Activated CD8-positive, alpha-beta memory T cell treated with anti-CD3 and anti-CD28 coated beads, Interleukin-2, amount 10 ng/mL, durations not matched to agents 7 days and 5 days (primary cell): ENCODE measurements around the gene INTU. TPM values are rescaled to one million over a fixed set of nuclear protein-coding genes. Genes with fewer than 3 reads are reported as not detected.

Experiments
- ATAC-seq: fragments of 150-1000 bp; cut with Tn5 transposase; one replicate; pipeline ENCODE4 v1.10.0; 2021; ENCODE audit warnings: moderate library complexity
- CTCF ChIA-PET: fragments of 350-600 bp; sonication (Branson Sonifier 250); formaldehyde crosslinking; loops from one replicate; lab custom pipeline; 2021; ENCODE audit warnings: antibody characterized with exemption; lab: Charles Lee
- DNase-seq: peaks from one replicate; pipeline ENCODE4 v3.0.0-alpha.2; 2020
- H3K27ac Mint-ChIP-seq: one replicate; pipeline ENCODE4 v1.8.0; 2021; ENCODE audit warnings: mild to moderate bottlenecking, mixed read lengths
- H3K27me3 Mint-ChIP-seq: one replicate; pipeline ENCODE4 v1.8.0; 2021; ENCODE audit warnings: mixed read lengths
- H3K36me3 Mint-ChIP-seq: one replicate; pipeline ENCODE4 v1.8.0; 2021; ENCODE audit warnings: mild to moderate bottlenecking, mixed read lengths
- H3K4me1 Mint-ChIP-seq: one replicate; pipeline ENCODE4 v1.8.0; 2021; ENCODE audit warnings: mixed read lengths
- H3K4me3 Mint-ChIP-seq: one replicate; pipeline ENCODE4 v1.8.0; 2021; ENCODE audit warnings: mild to moderate bottlenecking, moderate library complexity, mixed read lengths
- H3K9me3 Mint-ChIP-seq: one replicate; pipeline ENCODE4 v1.8.0; 2022; ENCODE audit warnings: low read depth, mixed read lengths
- total RNA-seq, 2 experiments: library from RNA; stranded (reverse); gene quantifications; one replicate each; pipeline ENCODE4 v1.2.3, GENCODE V29; 2021

The INTU gene
- total RNA-seq, 2 experiments from 2014 or later, result 0.03 to 0.12 TPM

DNA sequence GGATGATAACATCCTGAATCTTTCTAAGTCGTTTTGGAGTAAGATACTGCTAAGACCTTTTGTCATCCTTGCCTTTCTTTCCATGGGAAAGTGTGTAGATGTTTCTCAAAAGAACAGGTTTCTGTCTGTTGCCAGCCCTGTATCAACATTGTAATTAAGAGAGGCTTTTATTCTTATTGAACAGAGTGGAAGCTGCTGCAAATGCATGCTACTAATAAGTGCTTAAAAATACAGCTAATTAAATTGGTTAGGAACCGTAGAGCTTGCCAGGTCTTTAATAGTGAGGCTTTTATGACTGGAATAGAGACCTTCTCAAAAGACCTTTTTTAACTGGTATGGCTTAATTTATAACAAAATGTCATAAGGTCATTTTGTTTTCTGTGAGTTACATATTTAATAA is 34.4 kb downstream of the INTU start:
- H3K27ac Mint-ChIP-seq, result no peak overlapping the region
- no peaks in the 10 kb centered on the region for H3K36me3 Mint-ChIP-seq
- H3K4me1 Mint-ChIP-seq, result no peaks in the 10 kb centered on the region
- H3K27me3 Mint-ChIP-seq, result no peaks in the 10 kb centered on the region
- DNase-seq, result no peak
- ATAC-seq, result no peak
- CTCF ChIA-PET, result no interaction called here
- H3K9me3 Mint-ChIP-seq, result no peaks in the 10 kb centered on the region
- no peak overlapping the region for H3K4me3 Mint-ChIP-seq

DNA sequence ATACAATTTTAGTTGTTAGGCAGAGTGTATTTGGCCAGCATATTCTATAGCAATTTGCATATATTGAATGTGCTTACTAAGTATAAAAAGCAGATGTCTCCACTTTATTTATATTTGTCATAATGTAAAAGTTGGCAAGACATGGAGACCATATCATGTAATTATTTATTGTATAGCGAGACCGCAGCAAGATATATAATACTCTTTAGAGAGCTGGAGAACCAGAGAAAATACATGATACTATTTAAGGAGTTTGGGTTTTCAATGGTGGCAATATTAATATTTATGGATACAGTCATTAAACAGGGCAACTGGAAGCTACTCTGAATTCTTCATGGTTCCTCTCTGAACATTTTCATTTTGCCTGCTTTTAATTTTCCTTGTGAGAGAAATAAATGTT is 35.0 kb downstream of the INTU start:
- ATAC-seq (no peak), DNase-seq (no peak)
- H3K27ac Mint-ChIP-seq, result no peak overlapping the region
- H3K36me3 Mint-ChIP-seq, result no peaks in the 10 kb centered on the region
- H3K27me3 Mint-ChIP-seq, result no peaks in the 10 kb centered on the region
- H3K4me1 Mint-ChIP-seq, result no peaks in the 10 kb centered on the region
- CTCF ChIA-PET, result no interaction called here
- H3K4me3 Mint-ChIP-seq, result no peak overlapping the region
- no peaks in the 10 kb centered on the region for H3K9me3 Mint-ChIP-seq

DNA sequence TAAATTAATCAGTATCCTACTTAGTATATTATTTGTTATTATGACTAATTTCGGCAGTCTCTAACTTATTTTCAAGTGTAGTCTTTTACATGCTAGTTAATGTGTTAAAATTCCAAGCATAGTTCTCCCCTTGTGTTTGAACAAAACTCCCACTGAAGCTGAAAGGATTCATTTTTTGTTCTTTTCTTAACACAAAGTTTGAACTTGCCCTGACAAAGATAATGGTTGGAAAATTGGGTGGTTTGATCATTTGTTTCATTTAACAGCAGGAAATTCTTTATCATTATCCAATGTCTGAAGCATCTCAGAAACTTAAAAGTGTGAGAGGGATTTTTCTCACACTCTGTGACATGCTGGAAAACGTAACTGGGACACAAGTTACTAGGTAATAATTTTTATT is 36.0 kb downstream of the INTU start:
- no peak overlapping the region for H3K4me3 Mint-ChIP-seq
- no peaks in the 10 kb centered on the region for H3K9me3 Mint-ChIP-seq
- H3K4me1 Mint-ChIP-seq, result no peaks in the 10 kb centered on the region
- H3K36me3 Mint-ChIP-seq, result no peaks in the 10 kb centered on the region
- ATAC-seq, result no peak
- H3K27ac Mint-ChIP-seq, result no peak overlapping the region
- CTCF ChIA-PET, result no interaction called here
- H3K27me3 Mint-ChIP-seq, result no peaks in the 10 kb centered on the region
- no peak for DNase-seq

DNA sequence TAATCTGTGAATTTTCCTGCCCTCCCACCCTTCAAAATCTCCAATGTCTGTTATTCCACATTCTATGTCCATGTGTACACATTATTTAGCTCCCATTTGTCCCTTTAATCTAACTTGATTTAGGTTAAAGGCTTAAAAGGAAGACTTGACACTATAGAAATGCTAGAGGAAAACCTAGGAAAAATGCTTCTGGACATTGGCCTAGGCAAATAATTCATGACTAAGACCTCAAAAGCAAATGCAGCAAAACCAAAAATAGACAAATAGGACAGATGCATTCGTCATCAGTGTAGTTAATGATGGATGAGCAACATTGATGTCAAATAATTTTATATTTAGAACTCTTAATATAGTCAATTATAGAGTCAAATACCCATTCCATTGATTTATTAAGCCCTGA is 36.9 kb downstream of the INTU start:
- CTCF ChIA-PET, result no interaction called here
- Mint-ChIP-seq H3K36me3 (no peaks in the 10 kb centered on the region), H3K4me1 (no peaks in the 10 kb centered on the region), H3K4me3 (no peak overlapping the region), H3K9me3 (no peaks in the 10 kb centered on the region), H3K27me3 (no peaks in the 10 kb centered on the region), H3K27ac (no peak overlapping the region)
- ATAC-seq, result no peak
- DNase-seq, result no peak

DNA sequence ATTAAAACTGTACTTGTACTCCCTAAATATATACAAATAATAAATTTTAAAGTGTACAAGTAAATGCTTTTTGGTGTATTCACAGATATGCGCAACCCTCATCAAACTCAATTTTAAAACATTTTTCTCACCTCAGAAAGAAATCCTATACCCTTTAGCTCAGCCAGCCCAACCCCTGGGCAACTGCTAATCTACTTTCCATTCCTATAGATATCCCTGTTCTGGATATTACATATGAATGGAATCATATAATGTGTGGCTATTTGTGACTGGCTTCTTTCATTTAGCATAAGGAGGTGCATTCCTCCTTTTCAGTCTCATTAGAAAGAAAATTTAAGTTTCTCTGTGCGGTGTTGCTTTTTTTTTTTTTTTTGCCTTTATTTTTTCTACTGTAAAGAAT is 39.4 kb downstream of the INTU start:
- no peaks in the 10 kb centered on the region for H3K27me3 Mint-ChIP-seq
- H3K27ac Mint-ChIP-seq, result no peak overlapping the region

DNA sequence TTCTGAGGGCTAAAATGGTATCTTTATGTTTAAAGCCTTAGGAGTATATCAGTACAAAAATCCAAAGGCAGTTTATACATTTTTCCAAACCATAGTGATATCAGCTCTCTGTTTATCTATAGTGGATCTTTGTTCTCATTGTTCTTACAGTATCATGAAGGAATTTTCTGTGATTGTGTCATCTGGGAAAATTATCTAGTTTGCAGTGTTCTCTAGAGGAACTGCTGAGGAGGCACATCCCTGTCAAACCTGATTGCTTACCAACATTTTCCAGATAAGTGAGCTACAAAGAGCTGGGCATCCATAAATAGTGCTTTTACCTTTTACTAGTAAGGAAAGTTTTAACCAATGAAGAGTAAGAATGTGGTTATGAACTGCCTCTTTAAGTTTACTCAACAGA is 52.5 kb downstream of the INTU start:
- no peak overlapping the region for H3K27ac Mint-ChIP-seq
- no peak overlapping the region for H3K4me3 Mint-ChIP-seq
- H3K36me3 Mint-ChIP-seq, result no peaks in the 10 kb centered on the region
- H3K4me1 Mint-ChIP-seq, result no peaks in the 10 kb centered on the region
- no peaks in the 10 kb centered on the region for H3K9me3 Mint-ChIP-seq
- DNase-seq (no peak), ATAC-seq (no peak)
- CTCF ChIA-PET, result no interaction called here
- H3K27me3 Mint-ChIP-seq, result peaks cover 2% of the 10 kb centered on the region

More for the DNA sequence above, 39.4 kb downstream of the INTU start:
- Mint-ChIP-seq H3K36me3 (no peaks in the 10 kb centered on the region), H3K9me3 (no peaks in the 10 kb centered on the region), H3K4me1 (no peaks in the 10 kb centered on the region), H3K4me3 (no peak overlapping the region)
- ATAC-seq, result no peak
- no peak for DNase-seq
- CTCF ChIA-PET, result no interaction called here

DNA sequence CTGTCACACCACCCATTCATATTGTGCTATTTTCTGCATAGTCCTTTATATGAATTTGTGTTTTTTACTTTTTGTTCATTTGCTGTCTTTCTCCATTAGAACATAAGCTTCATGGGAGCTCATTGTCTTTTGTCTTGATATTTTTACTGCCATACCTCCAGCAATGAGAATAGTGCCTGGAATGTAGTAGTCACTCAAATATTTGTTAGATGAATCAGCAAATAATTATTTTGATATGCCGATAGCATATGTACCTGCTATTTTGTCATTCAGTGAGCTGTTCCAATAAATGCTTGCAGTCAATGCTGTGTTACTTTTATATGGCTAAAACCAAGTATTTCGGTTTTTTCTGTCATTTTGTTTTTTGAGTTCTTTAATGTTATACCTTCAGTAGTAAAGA is 53.9 kb downstream of the INTU start:
- H3K9me3 Mint-ChIP-seq, result no peaks in the 10 kb centered on the region
- no peaks in the 10 kb centered on the region for H3K4me1 Mint-ChIP-seq
- CTCF ChIA-PET, result no interaction called here
- no peaks in the 10 kb centered on the region for H3K36me3 Mint-ChIP-seq
- no peak for ATAC-seq
- H3K4me3 Mint-ChIP-seq, result no peak overlapping the region
- peaks cover 2% of the 10 kb centered on the region for H3K27me3 Mint-ChIP-seq
- H3K27ac Mint-ChIP-seq, result no peak overlapping the region
- no peak for DNase-seq

DNA sequence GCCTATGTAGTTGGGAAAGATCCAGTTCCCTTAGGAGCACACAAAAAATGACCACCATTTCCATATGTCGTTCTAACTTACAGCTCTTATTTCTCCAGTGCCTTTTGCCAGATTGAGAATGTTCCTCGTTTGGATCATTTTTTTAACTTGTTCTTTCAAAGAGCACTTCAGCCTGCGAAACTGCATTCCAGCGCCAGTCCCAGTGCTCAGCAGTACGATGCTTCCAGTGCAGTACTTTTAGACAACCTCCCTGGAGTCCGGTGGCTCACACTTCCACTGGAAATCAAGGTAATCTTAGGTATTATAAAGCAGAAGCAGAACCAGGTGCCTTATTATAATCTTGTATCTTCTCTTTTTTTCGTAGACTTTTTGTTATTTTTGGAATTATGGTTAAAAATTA is 54.8 kb downstream of the INTU start:
- ATAC-seq (no peak), DNase-seq (no peak)
- no peaks in the 10 kb centered on the region for H3K36me3 Mint-ChIP-seq
- no peak overlapping the region for H3K4me3 Mint-ChIP-seq
- no peak overlapping the region for H3K27ac Mint-ChIP-seq
- no peaks in the 10 kb centered on the region for H3K4me1 Mint-ChIP-seq
- peaks cover 2% of the 10 kb centered on the region for H3K27me3 Mint-ChIP-seq
- CTCF ChIA-PET, result no interaction called here
- no peaks in the 10 kb centered on the region for H3K9me3 Mint-ChIP-seq

DNA sequence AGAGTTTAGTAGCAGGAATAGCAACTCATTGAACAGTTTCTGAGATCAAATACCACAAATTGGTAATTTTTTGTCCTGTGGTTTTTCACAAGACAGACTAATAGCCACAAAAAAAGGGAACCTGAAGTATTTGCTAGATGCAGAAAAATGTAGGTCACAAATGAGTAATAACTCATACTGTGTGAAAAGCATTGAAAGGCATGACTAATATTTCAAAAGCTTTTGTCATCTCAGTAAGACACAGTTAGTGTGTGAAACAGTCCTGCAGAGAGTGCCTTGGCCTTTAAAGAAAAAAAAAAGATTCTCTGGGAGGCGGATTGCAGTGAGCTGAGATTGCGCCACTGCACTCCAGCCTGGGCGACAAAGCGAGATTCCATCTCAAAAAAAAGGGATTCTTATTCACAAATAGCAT is 66.0 kb downstream of the INTU start:
- DNase-seq (no peak), ATAC-seq (no peak)
- Mint-ChIP-seq H3K4me1 (no peaks in the 10 kb centered on the region), H3K27ac (no peak overlapping the region), H3K36me3 (no peaks in the 10 kb centered on the region), H3K27me3 (peaks cover 9% of the 10 kb centered on the region), H3K9me3 (peaks cover 3% of the 10 kb centered on the region), H3K4me3 (no peak overlapping the region)
- CTCF ChIA-PET, result no interaction called here

DNA sequence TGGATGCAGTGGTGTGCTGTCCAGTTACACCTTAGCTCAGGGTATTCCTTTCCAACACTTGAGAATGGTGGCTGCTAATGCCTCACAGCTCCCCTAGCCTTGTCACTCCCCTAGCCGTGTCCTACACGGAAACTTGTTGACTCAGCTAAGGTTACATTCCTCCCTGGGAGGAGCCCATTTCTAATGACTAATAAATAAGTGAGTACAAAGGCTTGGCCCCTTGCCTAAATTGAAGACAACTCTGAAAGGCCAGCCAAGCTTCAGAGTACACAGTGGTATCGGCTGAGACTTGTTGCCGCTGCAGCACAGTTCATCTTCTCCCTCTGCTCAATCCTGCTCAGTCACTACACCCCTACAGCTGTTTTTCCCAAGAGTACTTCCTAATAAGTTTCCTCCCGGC is 76.2 kb downstream of the INTU start:
- H3K4me3 Mint-ChIP-seq, result no peak overlapping the region
- H3K27me3 Mint-ChIP-seq, result no peaks in the 10 kb centered on the region
- no peaks in the 10 kb centered on the region for H3K4me1 Mint-ChIP-seq
- H3K36me3 Mint-ChIP-seq, result no peaks in the 10 kb centered on the region
- H3K27ac Mint-ChIP-seq, result no peak overlapping the region
- DNase-seq (no peak), ATAC-seq (no peak)
- H3K9me3 Mint-ChIP-seq, result no peaks in the 10 kb centered on the region
- CTCF ChIA-PET, result no interaction called here

DNA sequence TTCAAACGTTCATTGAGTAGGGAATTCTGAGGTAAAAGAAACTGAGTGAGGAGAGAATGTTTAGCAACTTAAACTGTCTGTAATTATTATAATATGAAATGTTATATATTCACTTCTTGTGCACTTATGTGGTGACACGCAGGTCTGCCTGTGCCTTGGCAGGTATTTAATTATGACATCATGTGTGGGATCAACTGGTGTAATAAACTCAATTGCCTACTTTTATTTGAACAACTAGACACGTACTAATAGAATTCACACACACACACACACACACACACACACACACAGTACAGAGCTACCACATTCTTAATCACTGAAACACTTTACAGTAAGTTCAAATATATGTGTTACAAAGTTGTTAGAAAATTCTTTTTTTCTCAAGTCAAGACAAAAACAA is 76.7 kb downstream of the INTU start:
- no peaks in the 10 kb centered on the region for H3K9me3 Mint-ChIP-seq
- DNase-seq, result no peak
- no peaks in the 10 kb centered on the region for H3K36me3 Mint-ChIP-seq
- no peaks in the 10 kb centered on the region for H3K4me1 Mint-ChIP-seq
- no peak overlapping the region for H3K4me3 Mint-ChIP-seq
- no peak for ATAC-seq
- no peaks in the 10 kb centered on the region for H3K27me3 Mint-ChIP-seq
- no peak overlapping the region for H3K27ac Mint-ChIP-seq
- CTCF ChIA-PET, result no interaction called here

DNA sequence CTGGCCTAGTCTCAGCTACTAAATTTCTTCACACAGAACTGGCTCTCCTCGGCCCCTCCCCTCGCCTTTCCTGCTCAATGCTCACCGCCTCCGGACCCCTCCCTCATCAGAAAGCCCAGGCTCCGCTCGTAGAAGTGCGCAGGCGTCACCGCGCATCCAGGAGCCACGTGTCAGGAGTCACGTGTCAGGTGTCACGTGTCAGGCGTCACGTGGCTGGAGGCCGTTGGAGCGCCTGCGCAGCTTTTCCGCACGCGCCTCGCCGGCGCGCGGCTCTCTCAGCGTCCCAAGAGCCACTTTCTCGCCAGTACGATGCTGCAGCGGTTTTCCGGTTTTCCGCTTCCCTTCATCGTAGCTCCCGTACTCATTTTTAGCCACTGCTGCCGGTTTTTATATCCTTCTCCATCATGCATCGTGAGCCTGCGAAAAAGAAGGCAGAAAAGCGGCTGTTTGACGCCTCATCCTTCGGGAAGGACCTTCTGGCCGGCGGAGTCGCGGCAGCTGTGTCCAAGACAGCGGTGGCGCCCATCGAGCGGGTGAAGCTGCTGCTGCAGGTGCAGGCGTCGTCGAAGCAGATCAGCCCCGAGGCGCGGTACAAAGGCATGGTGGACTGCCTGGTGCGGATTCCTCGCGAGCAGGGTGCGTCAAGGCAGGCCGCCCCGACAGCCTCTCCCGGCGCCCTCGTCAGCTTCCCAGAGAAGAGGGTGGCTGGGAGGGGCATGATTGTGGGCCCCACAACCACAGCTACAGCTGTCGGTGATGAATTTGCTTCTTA is 97.6 kb downstream of the INTU start, which contains the start of gene SLC25A31:
SLC25A31 (plus strand) TSS at position 259 of the 772 bp plus-strand sequence; CDS start at position 405, 146 bp downstream.
- no peaks in the 10 kb centered on the region for H3K4me1 Mint-ChIP-seq
- ATAC-seq (no peak), DNase-seq (no peak)
- H3K27ac Mint-ChIP-seq, result no peak within 1 kb of the TSS
- no peaks in the 10 kb centered on the region for H3K9me3 Mint-ChIP-seq
- CTCF ChIA-PET, result no interaction called here
- H3K4me3 Mint-ChIP-seq, result no peak within 1 kb of the TSS
- H3K27me3 Mint-ChIP-seq, result no peaks in the 10 kb centered on the region
- no peaks in the 10 kb centered on the region for H3K36me3 Mint-ChIP-seq

DNA sequence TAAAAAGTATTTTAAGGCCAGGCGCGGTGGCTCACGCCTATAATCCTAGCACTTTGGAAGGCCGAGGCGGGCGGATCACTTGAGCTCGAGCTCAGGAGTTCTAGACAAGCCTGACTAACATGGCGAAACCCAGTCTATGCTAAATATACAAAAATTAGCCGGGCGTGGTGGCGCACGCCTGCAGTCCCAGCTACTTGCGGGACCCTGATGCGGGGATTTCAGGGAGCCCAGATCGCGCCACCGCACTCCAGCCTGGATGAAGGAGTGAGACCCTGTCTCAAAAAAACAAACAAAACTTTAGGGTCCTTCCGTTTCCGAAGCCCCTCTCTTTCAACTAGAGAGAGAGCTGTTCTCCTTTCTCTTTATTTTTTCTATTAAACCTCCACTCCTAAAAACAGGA is 98.6 kb downstream of the INTU start:
- H3K4me1 Mint-ChIP-seq, result no peaks in the 10 kb centered on the region
- no peak for ATAC-seq
- no peak overlapping the region for H3K27ac Mint-ChIP-seq
- peaks cover 1% of the 10 kb centered on the region for H3K27me3 Mint-ChIP-seq
- no peak for DNase-seq
- CTCF ChIA-PET, result interaction anchor here (1.6 kb wide), 2 partner anchors 11 to 126 kb away, joined by 3 to 4 read pairs; no protein-coding TSS in a partner anchor
- no peaks in the 10 kb centered on the region for H3K9me3 Mint-ChIP-seq
- H3K4me3 Mint-ChIP-seq, result no peak overlapping the region
- H3K36me3 Mint-ChIP-seq, result no peaks in the 10 kb centered on the region

DNA sequence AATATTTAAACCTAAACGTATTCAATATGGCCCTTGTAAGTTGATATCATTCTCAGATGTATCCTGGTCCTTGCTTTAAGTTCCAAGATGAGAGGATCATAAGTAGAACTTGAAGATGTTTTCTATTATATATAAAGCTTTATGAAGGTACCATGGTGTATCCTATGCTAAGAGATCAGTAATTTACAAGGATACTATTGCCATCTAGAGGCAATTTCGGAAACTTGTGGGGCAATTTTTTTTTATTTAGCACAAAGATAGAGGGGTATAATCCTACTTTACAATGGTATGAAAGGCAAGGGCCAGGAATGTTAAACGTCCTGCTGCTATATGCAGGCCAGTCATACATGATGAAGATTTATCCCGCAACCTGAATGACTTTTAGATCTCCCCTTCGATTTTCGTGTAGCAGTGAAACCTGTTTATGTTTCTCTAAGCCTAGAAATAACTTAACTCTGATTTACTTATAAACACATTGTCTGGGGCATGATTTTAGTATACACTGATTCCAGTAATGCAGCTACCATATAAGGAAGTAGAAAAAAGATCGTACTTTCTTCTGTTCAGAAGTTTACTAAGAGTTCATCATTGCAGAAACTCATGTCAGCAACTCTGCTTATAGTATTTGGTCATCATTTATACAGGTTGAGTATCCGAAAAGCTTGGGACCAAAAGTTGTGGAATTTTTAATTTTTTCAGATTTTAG is 100.0 kb downstream of the INTU start:
- peak; percentile 49 for ATAC-seq
- CTCF ChIA-PET, result interaction anchor here (0.7 to 1.6 kb wide), 7 partner anchors 10 to 130 kb away, joined by 3 to 5 read pairs (median 3); no protein-coding TSS in a partner anchor
- Mint-ChIP-seq H3K36me3 (no peaks in the 10 kb centered on the region), H3K4me1 (no peaks in the 10 kb centered on the region), H3K9me3 (no peaks in the 10 kb centered on the region), H3K4me3 (no peak overlapping the region), H3K27ac (no peak overlapping the region), H3K27me3 (peaks cover 7% of the 10 kb centered on the region)
- no peak for DNase-seq
